ENCODE data around the gene USP47.

The USP47 gene
- total RNA-seq = 270 to 281 reads per million in 2 donors

- peak; percentile 90 for DNase-seq
Observed at GRCh38 chr11:11841723-11842420, at the start of gene USP47. Gene USP47 (plus strand): TSS chr11:11841972. CDS start chr11:11842186, 214 bp downstream.

GRCh38 chr11:11793073-11793472 lies 48.7 kb upstream of the USP47 start:
- no peak for DNase-seq

- DNase-seq = no peak
Observed at GRCh38 chr11:11798586-11799438, 43.0 kb upstream of the USP47 start.

GRCh38 chr11:11805228-11805627 lies 36.5 kb upstream of the USP47 start:
- DNase-seq = no peak

- no peak for DNase-seq
Observed at GRCh38 chr11:11806074-11806473, 35.7 kb upstream of the USP47 start.

GRCh38 chr11:11806586-11806985 lies 35.2 kb upstream of the USP47 start:
- DNase-seq = no peak

GRCh38 chr11:11807811-11808782 lies 33.7 kb upstream of the USP47 start:
- DNase-seq = no peak

GRCh38 chr11:11808992-11809615 lies 32.7 kb upstream of the USP47 start:
- DNase-seq = no peak

- no peak for DNase-seq
Observed at GRCh38 chr11:11810764-11811726, 30.7 kb upstream of the USP47 start.

GRCh38 chr11:11813288-11813962 lies 28.3 kb upstream of the USP47 start:
- no peak for DNase-seq

- no peak for DNase-seq
Observed at GRCh38 chr11:11814614-11815452, 26.9 kb upstream of the USP47 start.

GRCh38 chr11:11816511-11817314 lies 25.1 kb upstream of the USP47 start:
- DNase-seq = no peak

- DNase-seq = no peak
Observed at GRCh38 chr11:11817957-11818356, 23.8 kb upstream of the USP47 start.

- no peak for DNase-seq
Observed at GRCh38 chr11:11818529-11819121, 23.1 kb upstream of the USP47 start.

GRCh38 chr11:11821899-11822298 lies 19.9 kb upstream of the USP47 start:
- DNase-seq = no peak

- no peak for DNase-seq
Observed at GRCh38 chr11:11822946-11823345, 18.8 kb upstream of the USP47 start.

GRCh38 chr11:11826260-11826659 lies 15.5 kb upstream of the USP47 start:
- DNase-seq = no peak

GRCh38 chr11:11827272-11827671 lies 14.5 kb upstream of the USP47 start:
- DNase-seq = no peak
